NCI-H510A treated with DMSO at 0.1 percent for 48 hours (cell line): ENCODE measurements around the gene APELA.
"Not testable (repeated sequence)": the region's sequence is repeated elsewhere in the genome, so short reads cannot be mapped to it uniquely, and the experiment has no call there.

Experiments used
- DNase-seq: peaks from one replicate; lab custom pipeline; 2025; lab: John Stamatoyannopoulos, UW

Gene APELA

GRCh38 chr4:164926301-164926700 lies 49.3 kb downstream of the APELA start:
- DNase-seq = no peak

GRCh38 chr4:164927101-164927500 lies 50.1 kb downstream of the APELA start:
- DNase-seq = not testable (repeated sequence)

- DNase-seq = no peak
Observed at GRCh38 chr4:164930647-164931046, 53.7 kb downstream of the APELA start.

GRCh38 chr4:164931551-164932324 lies 54.8 kb downstream of the APELA start:
- DNase-seq = no peak

- no peak for DNase-seq
Observed at GRCh38 chr4:164933244-164933643, 56.3 kb downstream of the APELA start.

GRCh38 chr4:164935363-164935762 lies 58.4 kb downstream of the APELA start:
- no peak for DNase-seq

- not testable (repeated sequence) for DNase-seq
Observed at GRCh38 chr4:164935865-164936606, 59.1 kb downstream of the APELA start.

GRCh38 chr4:164937576-164938270 lies 60.7 kb downstream of the APELA start:
- no peak for DNase-seq

GRCh38 chr4:164943192-164943591 lies 66.2 kb downstream of the APELA start:
- DNase-seq = no peak

- no peak for DNase-seq
Observed at GRCh38 chr4:164945146-164945545, 68.2 kb downstream of the APELA start.

- DNase-seq = no peak
Observed at GRCh38 chr4:164946810-164947209, 69.8 kb downstream of the APELA start.
